ENCODE results near the gene EIPR1.

GRCh38 chr2:3294069-3294468 lies 83.5 kb downstream of the EIPR1 start:
- TF ChIP-seq CTCF (IDR thresholded peaks at IDR 0.05) (no peak), POLR2A (IDR thresholded peaks at IDR 0.05) (no peak)
